ENCODE measurements around the gene ECM2. TPM values are rescaled to one million over a fixed set of nuclear protein-coding genes. Genes with fewer than 3 reads are reported as not detected.
"Not testable (repeated sequence)": the region's sequence is repeated elsewhere in the genome, so short reads cannot be mapped to it uniquely, and the experiment has no call there.

Gene ECM2
- polyA plus RNA-seq (2011; rRNA removed) (1.9 and 2.9 TPM in 2 replicates), polyA minus RNA-seq (2011; rRNA and poly(A)+ RNA removed) (0.62 and 0.76 TPM in 2 replicates)

GRCh38 chr9:92535940-92536850 is at the start of gene ECM2:
ECM2 (minus strand) TSS chr9:92535990; CDS start chr9:92522866, 13,124 bp downstream.
- Histone ChIP-seq H3K36me3 (ENCODE audit: control insufficient read depth, insufficient read depth, low read length) (no peaks in the 10 kb centered on the region), H3K4me3 (ENCODE audit: low read depth, low read length) (peak within 1 kb of the TSS; percentile 5; the same call in 1 of the 2 replicates), H3K27me3 (ENCODE audit: control insufficient read depth, insufficient read depth, low read length) (no peaks in the 10 kb centered on the region)
- DNase-seq (ENCODE audit: low read depth) = peak; percentile 48
- TF ChIP-seq, protein P1, sequence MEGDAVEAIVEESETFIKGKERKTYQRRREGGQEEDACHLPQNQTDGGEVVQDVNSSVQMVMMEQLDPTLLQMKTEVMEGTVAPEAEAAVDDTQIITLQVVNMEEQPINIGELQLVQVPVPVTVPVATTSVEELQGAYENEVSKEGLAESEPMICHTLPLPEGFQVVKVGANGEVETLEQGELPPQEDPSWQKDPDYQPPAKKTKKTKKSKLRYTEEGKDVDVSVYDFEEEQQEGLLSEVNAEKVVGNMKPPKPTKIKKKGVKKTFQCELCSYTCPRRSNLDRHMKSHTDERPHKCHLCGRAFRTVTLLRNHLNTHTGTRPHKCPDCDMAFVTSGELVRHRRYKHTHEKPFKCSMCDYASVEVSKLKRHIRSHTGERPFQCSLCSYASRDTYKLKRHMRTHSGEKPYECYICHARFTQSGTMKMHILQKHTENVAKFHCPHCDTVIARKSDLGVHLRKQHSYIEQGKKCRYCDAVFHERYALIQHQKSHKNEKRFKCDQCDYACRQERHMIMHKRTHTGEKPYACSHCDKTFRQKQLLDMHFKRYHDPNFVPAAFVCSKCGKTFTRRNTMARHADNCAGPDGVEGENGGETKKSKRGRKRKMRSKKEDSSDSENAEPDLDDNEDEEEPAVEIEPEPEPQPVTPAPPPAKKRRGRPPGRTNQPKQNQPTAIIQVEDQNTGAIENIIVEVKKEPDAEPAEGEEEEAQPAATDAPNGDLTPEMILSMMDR (IDR thresholded peaks at IDR 0.05; ENCODE audit: insufficient read depth, low read depth, low read length) = no peak
- ChIA-PET POLR2A (no interaction called here), CTCF (interaction anchor here (0.6 kb wide), 1 partner anchor 83 kb away, joined by 3 read pairs; no protein-coding TSS in a partner anchor)

DNA sequence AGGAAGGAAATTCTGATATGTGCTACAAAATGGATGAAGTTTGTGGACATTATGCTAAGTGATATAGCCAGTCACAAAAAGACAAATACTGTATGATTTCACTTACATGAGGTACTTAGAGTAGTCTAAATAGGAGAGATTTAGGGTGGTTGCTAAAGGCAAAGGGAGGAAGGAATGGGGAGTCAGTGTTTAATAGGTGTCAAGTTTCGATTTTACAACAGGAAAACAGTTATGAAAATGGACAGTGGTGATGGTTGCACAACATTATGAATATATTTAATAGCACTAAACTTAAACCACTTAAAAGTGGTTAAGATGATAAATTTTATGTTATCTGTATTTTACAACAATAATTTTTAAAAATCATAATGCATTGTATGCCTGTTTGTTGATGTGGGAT is 40.4 kb upstream of the ECM2 start:
- no peaks in the 10 kb centered on the region for H3K36me3 ChIP-seq (ENCODE audit: control insufficient read depth, insufficient read depth, low read length)
- POLR2A ChIA-PET = no interaction called here
- CTCF ChIA-PET = no interaction called here
- no peak overlapping the region for H3K4me3 ChIP-seq (ENCODE audit: low read depth, low read length)
- TF ChIP-seq, protein P1 (IDR thresholded peaks at IDR 0.05; ENCODE audit: insufficient read depth, low read depth, low read length) = no peak
- H3K27me3 ChIP-seq (ENCODE audit: control insufficient read depth, insufficient read depth, low read length) = no peaks in the 10 kb centered on the region
- no peak for DNase-seq (ENCODE audit: low read depth)

- H3K36me3 ChIP-seq (ENCODE audit: control insufficient read depth, insufficient read depth, low read length); POLR2A ChIA-PET; H3K27me3 ChIP-seq (ENCODE audit: control insufficient read depth, insufficient read depth, low read length); H3K4me3 ChIP-seq (ENCODE audit: low read depth, low read length); DNase-seq (ENCODE audit: low read depth); CTCF ChIA-PET: not testable (repeated sequence)
Measured at GRCh38 chr9:92573612-92574011, 37.8 kb upstream of the ECM2 start.

GRCh38 chr9:92571871-92572270 is 36.1 kb upstream of the ECM2 start:
- POLR2A ChIA-PET = not testable (repeated sequence)

GRCh38 chr9:92564982-92565381 is 29.2 kb upstream of the ECM2 start:
- ChIA-PET POLR2A (no interaction called here), CTCF (no interaction called here)
- DNase-seq (ENCODE audit: low read depth) = no peak
- TF ChIP-seq, protein P1 (IDR thresholded peaks at IDR 0.05; ENCODE audit: insufficient read depth, low read depth, low read length) = no peak
- Histone ChIP-seq H3K27me3 (ENCODE audit: control insufficient read depth, insufficient read depth, low read length) (no peaks in the 10 kb centered on the region), H3K36me3 (ENCODE audit: control insufficient read depth, insufficient read depth, low read length) (no peaks in the 10 kb centered on the region), H3K4me3 (ENCODE audit: low read depth, low read length) (no peak overlapping the region)

More at GRCh38 chr9:92571871-92572270, 36.1 kb upstream of the ECM2 start:
- H3K4me3 ChIP-seq (ENCODE audit: low read depth, low read length); DNase-seq (ENCODE audit: low read depth); H3K27me3 ChIP-seq (ENCODE audit: control insufficient read depth, insufficient read depth, low read length); CTCF ChIA-PET; H3K36me3 ChIP-seq (ENCODE audit: control insufficient read depth, insufficient read depth, low read length): not testable (repeated sequence)

DNA sequence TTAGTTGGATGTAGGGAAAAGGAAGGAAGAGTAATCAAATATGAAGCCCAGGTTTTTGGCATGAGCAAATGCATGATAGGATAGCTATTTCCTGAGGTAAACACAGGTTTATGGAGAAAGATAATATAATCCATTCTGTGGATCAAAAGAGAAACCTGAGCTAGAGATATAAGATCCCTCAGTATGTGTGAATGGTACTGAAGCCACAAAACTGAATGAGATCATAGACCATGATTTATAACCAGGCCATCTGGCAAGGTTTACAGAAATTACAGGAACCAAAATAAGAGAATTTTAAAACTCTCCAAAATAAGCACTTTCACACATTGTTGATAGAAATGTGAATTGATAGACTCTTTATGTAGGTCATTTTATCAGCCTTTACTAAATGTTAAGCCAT is 28.7 kb upstream of the ECM2 start:
- DNase-seq (ENCODE audit: low read depth) = no peak
- TF ChIP-seq, protein P1 (IDR thresholded peaks at IDR 0.05; ENCODE audit: insufficient read depth, low read depth, low read length) = no peak
- no peaks in the 10 kb centered on the region for H3K36me3 ChIP-seq (ENCODE audit: control insufficient read depth, insufficient read depth, low read length)
- no peaks in the 10 kb centered on the region for H3K27me3 ChIP-seq (ENCODE audit: control insufficient read depth, insufficient read depth, low read length)
- ChIA-PET CTCF (interaction anchor here (0.5 kb wide), 1 partner anchor 156 kb away, joined by 3 read pairs; no protein-coding TSS in a partner anchor), POLR2A (no interaction called here)
- no peak overlapping the region for H3K4me3 ChIP-seq (ENCODE audit: low read depth, low read length)

All from BJ (cell line).